Kidney tubule cell (primary cell): Measurements from ENCODE around the gene RGS19.

Source experiments
- DNase-seq: peaks from one replicate; pipeline ENCODE4 v3.0.0-alpha.2; 2018; ENCODE audit warnings: low spot score

RGS19 gene

GRCh38 chr20:64048402-64049044 lies 30.8 kb downstream of the RGS19 start:
- DNase-seq, result no peak

- no peak for DNase-seq
These were observed 31.3 kb downstream of the RGS19 start for GRCh38 chr20:64047968-64048401.

GRCh38 chr20:64047046-64047389 lies 32.3 kb downstream of the RGS19 start:
- DNase-seq, result no peak

GRCh38 chr20:64045346-64046011 lies 33.8 kb downstream of the RGS19 start:
- DNase-seq, result no peak

GRCh38 chr20:64044484-64045247 lies 34.7 kb downstream of the RGS19 start:
- peak; percentile 54 for DNase-seq

- DNase-seq, result no peak
These were observed 35.5 kb downstream of the RGS19 start for GRCh38 chr20:64043768-64044167.

GRCh38 chr20:64042054-64042781 lies 37.1 kb downstream of the RGS19 start:
- DNase-seq, result no peak

- DNase-seq, result no peak
These were observed 37.6 kb downstream of the RGS19 start for GRCh38 chr20:64041781-64042053.

GRCh38 chr20:64041040-64041780 lies 38.1 kb downstream of the RGS19 start:
- DNase-seq, result no peak

GRCh38 chr20:64040231-64041039 lies 38.9 kb downstream of the RGS19 start:
- no peak for DNase-seq

GRCh38 chr20:64039293-64040160 lies 39.8 kb downstream of the RGS19 start:
- no peak for DNase-seq

GRCh38 chr20:64038565-64039292 lies 40.6 kb downstream of the RGS19 start:
- peak; percentile 79 for DNase-seq

GRCh38 chr20:64038224-64038564 lies 41.1 kb downstream of the RGS19 start:
- DNase-seq, result no peak

- no peak for DNase-seq
These were observed 41.7 kb downstream of the RGS19 start for GRCh38 chr20:64037498-64038213.

- DNase-seq, result no peak
These were observed 42.2 kb downstream of the RGS19 start for GRCh38 chr20:64037199-64037497.

- DNase-seq, result no peak
These were observed 42.7 kb downstream of the RGS19 start for GRCh38 chr20:64036346-64037198.

- DNase-seq, result no peak
These were observed 43.4 kb downstream of the RGS19 start, which contains the start of gene C20orf204 for GRCh38 chr20:64035933-64036345. TSS of gene C20orf204 (plus strand) at chr20:64036182. CDS start at chr20:64036324, 142 bp downstream.
